Smooth muscle cell of the brain vasculature (primary cell): ENCODE data around the gene PGC.

Source experiments
- DNase-seq: peaks from one replicate; pipeline ENCODE4 v3.0.0-alpha.2; 2012; ENCODE audit warnings: low read depth, low spot score

The PGC gene

GRCh38 chr6:41730531-41731436, 16.4 kb downstream of the PGC start:
- DNase-seq, result no peak

- DNase-seq, result no peak
Measured at GRCh38 chr6:41729624-41730023, 17.6 kb downstream of the PGC start.

GRCh38 chr6:41728954-41729353, 18.2 kb downstream of the PGC start:
- DNase-seq, result no peak

- DNase-seq, result no peak
Measured at GRCh38 chr6:41728073-41728936, 18.9 kb downstream of the PGC start.

GRCh38 chr6:41727705-41728072, 19.5 kb downstream of the PGC start:
- no peak for DNase-seq

GRCh38 chr6:41726876-41727275, 20.3 kb downstream of the PGC start:
- DNase-seq, result no peak

GRCh38 chr6:41724586-41725501, 22.4 kb downstream of the PGC start:
- no peak for DNase-seq

- no peak for DNase-seq
Measured at GRCh38 chr6:41724228-41724580, 23.0 kb downstream of the PGC start.

- no peak for DNase-seq
Measured at GRCh38 chr6:41723530-41724227, 23.5 kb downstream of the PGC start.

- no peak for DNase-seq
Measured at GRCh38 chr6:41722969-41723529, 24.1 kb downstream of the PGC start.

- DNase-seq, result no peak
Measured at GRCh38 chr6:41721414-41721813, 25.8 kb downstream of the PGC start.

- no peak for DNase-seq
Measured at GRCh38 chr6:41720783-41721182, 26.4 kb downstream of the PGC start.

GRCh38 chr6:41720262-41720620, 27.0 kb downstream of the PGC start:
- DNase-seq, result no peak

GRCh38 chr6:41719436-41720261, 27.5 kb downstream of the PGC start:
- DNase-seq, result no peak

GRCh38 chr6:41718828-41719227, 28.4 kb downstream of the PGC start:
- DNase-seq, result no peak

GRCh38 chr6:41717392-41717736, 29.8 kb downstream of the PGC start:
- DNase-seq, result no peak

- DNase-seq, result no peak
Measured at GRCh38 chr6:41716516-41717391, 30.4 kb downstream of the PGC start.

- no peak for DNase-seq
Measured at GRCh38 chr6:41715795-41716515, 31.2 kb downstream of the PGC start.
